Panc1 (cell line): ENCODE results near the gene EML6. TPM values are rescaled to one million over a fixed set of nuclear protein-coding genes. Genes with fewer than 3 reads are reported as not detected.

Experiments used
- ATAC-seq: fragments of 200-7000 bp; cut with Tn5 transposase; 2 replicates; pipeline ENCODE4 v1.9.1; 2020; ENCODE audit warnings: mild to moderate bottlenecking, moderate library complexity
- BruUV-seq: library from RNA; stranded (reverse); fragments of 400-500 nt; replicated peaks from 2 replicates; lab custom pipeline; 2021; lab: Mats Ljungman, UMichigan
- CTCF ChIA-PET: fragments of 300-600 bp; sonication (Branson Sonifier 250); formaldehyde crosslinking; loops from one replicate; lab custom pipeline; 2022; ENCODE audit warnings: antibody characterized with exemption; lab: Charles Lee
- POLR2A ChIA-PET: fragments of 300-600 bp; sonication (Branson Sonifier 250); formaldehyde crosslinking; loops from one replicate; lab custom pipeline; 2022; ENCODE audit warnings: antibody characterized with exemption; lab: Charles Lee
- DNase-seq: peaks from one replicate; pipeline ENCODE4 v3.0.0-alpha.2; 2010; ENCODE audit warnings: low read depth, low spot score
- H3K27ac ChIP-seq: 2 replicates; pipeline ENCODE4 v1.5.1; 2011; ENCODE audit warnings: mild to moderate bottlenecking, low read length, inconsistent platforms
- H3K27me3 ChIP-seq: fragments of 200-500 bp; sonication (Bioruptor generic); 2 replicates; pipeline ENCODE4 v1.6.0; 2014; ENCODE audit warnings: low read length, inconsistent platforms; ENCODE audit not compliant: control insufficient read depth, insufficient read depth
- H3K36me3 ChIP-seq: fragments of 200-500 bp; sonication (Bioruptor generic); 2 replicates; pipeline ENCODE4 v1.5.1; 2014; ENCODE audit warnings: inconsistent platforms, mild to moderate bottlenecking, low read length, moderate library complexity; ENCODE audit not compliant: control insufficient read depth, insufficient read depth
- H3K4me1 ChIP-seq: 2 replicates; pipeline ENCODE4 v1.5.1; 2011; ENCODE audit warnings: inconsistent platforms, mild to moderate bottlenecking, low read length, moderate library complexity; ENCODE audit not compliant: control insufficient read depth, insufficient read depth
- H3K4me3 ChIP-seq, 2 experiments: 2 replicates each; pipeline ENCODE4 v1.5.1; 2011 to 2012; ENCODE audit warnings: low read depth in 2 of 2, low read length in 2 of 2, mild to moderate bottlenecking in 2 of 2, inconsistent platforms in 1 of 2, moderate library complexity in 1 of 2
- H3K9me3 ChIP-seq: fragments of 200-500 bp; sonication (Bioruptor generic); 2 replicates; pipeline ENCODE4 v1.5.1; 2014; ENCODE audit warnings: low read depth, mild to moderate bottlenecking, inconsistent platforms, low read length, moderate library complexity; ENCODE audit not compliant: control insufficient read depth, insufficient read depth
- CTCF ChIP-seq: fragments of 450-650 bp; IDR thresholded peaks from 2 replicates; pipeline ENCODE4 v1.5.1; 2017; ENCODE audit warnings: mild to moderate bottlenecking
- POLR2AphosphoS5 ChIP-seq: IDR thresholded peaks from 2 replicates; pipeline ENCODE4 v1.6.1; 2012; ENCODE audit warnings: mild to moderate bottlenecking, low read depth, low read length, moderate library complexity
- SIN3A ChIP-seq: IDR thresholded peaks from 2 replicates; pipeline ENCODE4 v1.6.1; 2012; ENCODE audit warnings: low read depth, mild to moderate bottlenecking, low read length, moderate library complexity, borderline replicate concordance; ENCODE audit not compliant: insufficient read depth
- TCF7L2 ChIP-seq: IDR thresholded peaks from 2 replicates; pipeline ENCODE4 v1.6.1; 2011; ENCODE audit warnings: mild to moderate bottlenecking, low read depth, low read length, inconsistent platforms
- in situ Hi-C: cut with HindIII; loops from 2 replicates; pipeline ENCODE4 v1.10.0; 2016; ENCODE audit warnings: low sequenced_read_pairs, low pct_unique_long_range_greater_than_20kb
- intact Hi-C: fragments of 100-400 bp; cut with micrococcal nuclease; formaldehyde crosslinking; loops from one replicate; pipeline ENCODE4 v1.10.0; 2022; ENCODE audit not compliant: unreplicated experiment
- total RNA-seq: library from RNA; stranded (reverse); gene quantifications from one replicate; pipeline ENCODE4 v1.2.1, GENCODE V29; 2021; ENCODE audit not compliant: unreplicated experiment
- TF ChIP-seq, protein P1 (sequence below), 2 experiments: IDR thresholded peaks; 2 replicates each; pipeline ENCODE4 v1.6.1; 2011 to 2012; ENCODE audit warnings: low read depth in 2 of 2, control low read depth in 1 of 2, low read length in 1 of 2, mild to moderate bottlenecking in 1 of 2, moderate library complexity in 1 of 2; ENCODE audit not compliant: insufficient read depth in 1 of 2

The EML6 gene
- total RNA-seq, 1 experiment from 2014 or later, result 6.3 TPM

DNA sequence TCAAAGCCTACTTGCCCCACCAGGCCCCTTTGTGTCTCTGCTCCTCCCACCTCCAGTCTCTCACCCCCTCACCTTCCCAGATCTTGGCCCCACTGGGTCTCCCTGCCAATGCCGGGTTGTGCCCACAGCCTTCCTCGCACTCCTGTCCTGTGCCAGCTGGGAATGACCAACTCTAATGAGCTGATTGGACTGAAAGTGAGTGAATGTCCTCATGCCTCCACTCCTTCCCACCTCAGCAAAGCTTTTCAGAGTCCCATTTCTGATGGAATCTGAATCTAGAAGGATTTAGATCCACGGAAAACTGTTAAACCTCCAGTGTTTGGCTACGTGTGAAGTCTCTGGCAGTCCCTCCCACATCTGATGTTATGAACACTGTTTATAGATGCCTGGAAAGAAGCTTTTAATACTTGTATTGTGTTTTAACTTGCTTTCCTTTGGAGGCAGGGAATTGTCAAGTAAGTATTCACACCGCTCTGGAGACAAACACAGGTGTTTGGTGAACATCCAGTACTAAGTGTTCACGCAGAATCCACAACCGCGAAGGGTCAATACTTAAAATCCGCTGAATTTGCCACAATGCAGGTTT, 222.9 kb downstream of the EML6 start:
- BruUV-seq, result no TSS peak
- DNase-seq, result no peak
- intact Hi-C loops, result no loop called here
- Histone ChIP-seq H3K27me3 (no peaks in the 10 kb centered on the region), H3K9me3 (no peaks in the 10 kb centered on the region; the same call in 1 of the 2 replicates), H3K4me3 (no peak overlapping the region), H3K4me1 (no peaks in the 10 kb centered on the region), H3K27ac (peak overlapping the region; percentile 68), H3K36me3 (no peaks in the 10 kb centered on the region)
- ChIA-PET POLR2A (no interaction called here), CTCF (no interaction called here)
- in situ Hi-C loops, result no loop called here
- no peak for ATAC-seq
- TF ChIP-seq SIN3A, result no peak

GRCh38 chr2:54947136-54947535, 223.7 kb downstream of the EML6 start:
- no peak for DNase-seq
- CTCF ChIA-PET, result no interaction called here
- intact Hi-C loops (no loop called here), in situ Hi-C loops (no loop called here)
- H3K4me3 ChIP-seq, result no peak overlapping the region
- BruUV-seq, result no TSS peak
- H3K27me3 ChIP-seq, result no peaks in the 10 kb centered on the region
- H3K27ac ChIP-seq, result peak overlapping the region; percentile 68
- no peaks in the 10 kb centered on the region for H3K36me3 ChIP-seq
- H3K9me3 ChIP-seq, result no peaks in the 10 kb centered on the region; the same call in 1 of the 2 replicates
- POLR2A ChIA-PET, result no interaction called here
- no peak for ATAC-seq
- H3K4me1 ChIP-seq, result peaks cover 5% of the 10 kb centered on the region
- TF ChIP-seq SIN3A (no peak), TCF7L2 (no peak), POLR2AphosphoS5 (no peak), CTCF (no peak)
- TF ChIP-seq, protein P1, sequence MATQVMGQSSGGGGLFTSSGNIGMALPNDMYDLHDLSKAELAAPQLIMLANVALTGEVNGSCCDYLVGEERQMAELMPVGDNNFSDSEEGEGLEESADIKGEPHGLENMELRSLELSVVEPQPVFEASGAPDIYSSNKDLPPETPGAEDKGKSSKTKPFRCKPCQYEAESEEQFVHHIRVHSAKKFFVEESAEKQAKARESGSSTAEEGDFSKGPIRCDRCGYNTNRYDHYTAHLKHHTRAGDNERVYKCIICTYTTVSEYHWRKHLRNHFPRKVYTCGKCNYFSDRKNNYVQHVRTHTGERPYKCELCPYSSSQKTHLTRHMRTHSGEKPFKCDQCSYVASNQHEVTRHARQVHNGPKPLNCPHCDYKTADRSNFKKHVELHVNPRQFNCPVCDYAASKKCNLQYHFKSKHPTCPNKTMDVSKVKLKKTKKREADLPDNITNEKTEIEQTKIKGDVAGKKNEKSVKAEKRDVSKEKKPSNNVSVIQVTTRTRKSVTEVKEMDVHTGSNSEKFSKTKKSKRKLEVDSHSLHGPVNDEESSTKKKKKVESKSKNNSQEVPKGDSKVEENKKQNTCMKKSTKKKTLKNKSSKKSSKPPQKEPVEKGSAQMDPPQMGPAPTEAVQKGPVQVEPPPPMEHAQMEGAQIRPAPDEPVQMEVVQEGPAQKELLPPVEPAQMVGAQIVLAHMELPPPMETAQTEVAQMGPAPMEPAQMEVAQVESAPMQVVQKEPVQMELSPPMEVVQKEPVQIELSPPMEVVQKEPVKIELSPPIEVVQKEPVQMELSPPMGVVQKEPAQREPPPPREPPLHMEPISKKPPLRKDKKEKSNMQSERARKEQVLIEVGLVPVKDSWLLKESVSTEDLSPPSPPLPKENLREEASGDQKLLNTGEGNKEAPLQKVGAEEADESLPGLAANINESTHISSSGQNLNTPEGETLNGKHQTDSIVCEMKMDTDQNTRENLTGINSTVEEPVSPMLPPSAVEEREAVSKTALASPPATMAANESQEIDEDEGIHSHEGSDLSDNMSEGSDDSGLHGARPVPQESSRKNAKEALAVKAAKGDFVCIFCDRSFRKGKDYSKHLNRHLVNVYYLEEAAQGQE (IDR thresholded peaks at IDR 0.05; ENCODE audit: insufficient read depth in 1 of 2, low read depth in 2 of 2, low read length in 1 of 2), result no peak

- ChIA-PET CTCF (no interaction called here), POLR2A (no interaction called here)
- DNase-seq, result no peak
- no peak overlapping the region for H3K4me3 ChIP-seq
- ATAC-seq, result no peak
- peaks cover 10% of the 10 kb centered on the region for H3K4me1 ChIP-seq
- BruUV-seq, result no TSS peak
- H3K27me3 ChIP-seq, result no peaks in the 10 kb centered on the region
- H3K9me3 ChIP-seq, result no peaks in the 10 kb centered on the region; the same call in 1 of the 2 replicates
- intact Hi-C loops (no loop called here), in situ Hi-C loops (no loop called here)
- no peak for TF ChIP-seq CTCF
- no peaks in the 10 kb centered on the region for H3K36me3 ChIP-seq
- H3K27ac ChIP-seq, result peak overlapping the region; percentile 68
Measured at GRCh38 chr2:54947646-54948045, 224.2 kb downstream of the EML6 start.
